CD1c-positive myeloid dendritic cell (primary cell): Measurements from ENCODE around the gene BLOC1S3.

Experiments
- DNase-seq: peaks from one replicate; pipeline ENCODE4 v3.0.0-alpha.2; 2016; ENCODE audit errors: extremely low spot score

BLOC1S3 gene

DNA sequence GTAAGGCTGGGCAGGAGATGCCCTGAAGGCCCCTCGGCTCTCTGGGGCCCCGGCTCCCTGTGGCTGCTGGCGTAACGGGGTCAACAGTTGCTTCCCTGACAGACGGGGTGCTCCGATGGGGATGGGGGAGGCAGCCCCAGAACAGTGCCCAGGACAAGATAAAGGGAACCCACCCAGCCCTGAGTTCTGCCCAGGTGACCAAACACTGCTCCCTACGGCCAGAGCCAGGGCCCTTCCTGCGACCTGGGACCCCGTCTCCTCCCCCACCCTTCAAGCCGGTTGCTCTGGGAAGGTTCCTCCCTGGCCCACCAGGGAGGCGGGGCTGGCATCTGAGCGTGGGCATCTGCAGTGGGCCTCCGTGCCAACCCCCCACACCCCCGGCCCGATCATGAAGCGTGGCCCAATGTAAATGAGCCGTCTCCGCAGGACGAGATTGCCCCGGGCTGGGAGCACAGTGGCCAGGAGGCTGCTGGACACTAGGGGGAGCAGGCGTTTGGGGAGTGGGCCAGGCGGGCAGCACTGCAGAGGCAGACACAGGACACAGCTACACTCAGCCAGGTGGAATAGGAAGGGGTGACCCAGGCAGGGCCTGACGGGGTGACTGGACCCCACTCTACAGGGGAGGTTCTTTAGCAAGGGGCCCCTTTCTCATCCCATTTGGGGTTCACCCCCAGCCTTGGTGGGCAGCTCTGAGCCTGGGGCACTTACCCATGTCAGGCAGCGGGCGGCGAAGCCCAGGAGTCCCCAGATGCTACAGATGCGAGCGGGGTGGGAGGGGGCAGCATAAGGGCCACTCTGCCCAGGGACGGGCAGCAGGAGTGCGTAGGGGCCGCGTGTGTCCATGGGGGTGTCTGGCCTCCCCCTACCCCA is 16.6 kb upstream of the BLOC1S3 start:
- DNase-seq = no peak

DNA sequence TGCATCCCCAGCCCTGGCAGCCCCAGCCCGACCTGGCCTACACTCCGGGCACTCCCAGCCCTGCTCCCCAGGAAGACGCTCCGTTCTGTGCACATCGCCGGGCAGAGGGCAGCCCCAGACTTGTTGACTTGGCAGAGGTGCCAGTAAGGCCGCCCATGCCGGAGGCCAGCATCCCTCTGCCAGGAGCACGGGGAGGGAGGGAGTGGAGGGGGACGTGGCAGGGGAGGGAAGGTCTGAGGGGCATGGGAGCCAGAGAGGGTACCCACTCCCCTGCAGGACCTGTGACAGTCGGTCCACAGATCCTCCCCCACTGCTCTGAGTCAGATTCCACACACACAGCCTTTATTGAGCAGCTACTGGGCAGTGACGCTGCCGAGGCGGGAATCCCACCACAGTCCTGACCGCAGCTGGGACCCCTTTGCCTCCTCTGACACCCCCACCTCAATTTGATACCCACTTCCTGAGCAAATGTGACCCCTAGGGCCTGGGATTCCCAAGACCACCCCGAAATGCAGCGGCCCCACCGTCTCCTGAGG is 15.9 kb upstream of the BLOC1S3 start:
- no peak for DNase-seq

DNA sequence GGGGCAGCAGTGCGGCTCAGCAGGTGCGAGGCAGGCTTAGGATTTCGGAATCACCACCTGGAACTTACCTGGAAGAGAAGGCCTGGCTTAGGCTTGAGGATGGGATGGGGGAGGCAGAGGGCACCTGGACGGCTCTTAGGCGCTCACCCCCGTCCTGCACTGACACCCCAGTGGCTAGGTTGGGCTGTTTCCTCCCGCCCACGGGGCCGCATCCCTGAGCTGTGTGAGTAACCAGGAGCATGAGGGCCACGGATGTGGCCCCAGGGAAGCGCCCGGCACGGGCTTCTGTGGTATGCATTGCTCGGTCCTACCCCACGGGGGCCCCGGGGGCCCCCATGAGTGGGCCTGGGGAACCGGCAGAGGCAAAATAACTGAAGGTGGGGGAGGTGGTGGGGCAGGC is 15.4 kb upstream of the BLOC1S3 start:
- DNase-seq = no peak

DNA sequence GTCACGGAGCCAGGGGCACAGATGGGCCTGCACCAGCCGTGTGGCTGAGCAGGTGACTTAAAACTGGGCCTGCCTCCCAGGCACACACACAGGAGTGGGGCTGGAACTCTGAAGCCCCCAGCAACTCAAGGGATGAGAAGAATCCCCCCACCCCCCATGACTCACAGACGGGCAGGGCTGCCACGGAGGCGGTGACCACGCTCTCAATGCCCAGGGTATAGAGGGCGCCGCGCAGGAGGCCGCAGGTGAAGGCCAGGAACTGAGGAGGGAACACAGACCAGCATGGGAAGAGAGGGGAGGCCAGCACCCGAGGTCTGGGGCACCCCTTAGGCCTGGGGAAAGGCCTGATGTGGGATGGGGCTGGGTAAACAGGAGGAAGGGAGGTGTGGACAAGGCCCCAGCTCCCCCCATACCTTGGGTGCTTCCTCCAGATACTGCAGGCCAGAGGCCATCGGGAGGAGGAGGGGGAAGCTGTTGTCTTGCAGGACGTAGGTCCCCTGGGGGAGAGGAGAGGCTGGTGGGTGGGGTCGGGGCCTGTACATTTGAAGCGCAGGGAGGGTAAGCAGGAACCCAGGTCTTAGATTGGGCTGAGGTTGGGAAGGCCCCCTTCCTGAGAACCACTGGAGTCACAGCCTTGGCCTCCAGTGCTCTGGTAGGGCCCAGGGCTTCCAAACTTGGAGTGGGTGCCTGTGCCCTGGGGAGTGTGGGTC is 14.7 kb upstream of the BLOC1S3 start:
- DNase-seq = no peak

DNA sequence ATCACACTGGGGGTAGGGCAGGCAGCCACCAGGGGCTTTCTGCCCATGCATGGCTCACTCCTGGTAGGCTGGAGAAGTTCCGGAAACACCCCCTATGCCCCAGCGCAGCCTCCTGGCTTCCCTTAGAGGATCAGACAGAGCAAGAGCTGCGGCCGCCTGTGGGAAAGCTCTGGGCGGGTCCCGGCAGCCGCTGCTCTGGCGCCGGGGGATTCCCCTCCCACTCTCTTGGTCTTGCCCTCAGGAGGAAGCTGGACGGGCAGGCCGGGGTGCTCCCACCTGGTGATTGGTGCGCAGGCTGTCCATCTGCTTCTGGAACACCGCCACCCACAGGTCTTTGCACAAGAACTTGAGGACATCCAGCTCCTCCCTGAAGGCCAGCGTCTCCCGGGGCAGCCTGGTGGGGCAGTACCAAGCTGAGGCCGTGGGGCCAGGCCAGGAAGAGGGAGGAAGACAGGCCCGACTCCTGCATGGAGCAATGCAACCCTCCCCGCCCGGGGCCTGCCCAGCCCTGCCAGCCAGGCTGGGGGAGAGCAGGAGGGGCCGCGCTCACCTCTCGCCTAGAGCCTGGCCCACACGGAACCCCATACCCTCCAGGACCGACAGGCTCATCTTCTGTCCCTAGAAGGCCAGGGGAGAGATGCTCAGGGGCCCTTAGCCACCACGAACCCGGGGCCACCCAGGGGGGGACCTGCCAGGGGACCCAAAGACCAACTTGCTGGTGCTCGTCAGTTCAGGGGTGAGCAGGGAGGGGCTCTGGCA is 13.8 kb upstream of the BLOC1S3 start:
- peak; percentile 92 for DNase-seq

DNA sequence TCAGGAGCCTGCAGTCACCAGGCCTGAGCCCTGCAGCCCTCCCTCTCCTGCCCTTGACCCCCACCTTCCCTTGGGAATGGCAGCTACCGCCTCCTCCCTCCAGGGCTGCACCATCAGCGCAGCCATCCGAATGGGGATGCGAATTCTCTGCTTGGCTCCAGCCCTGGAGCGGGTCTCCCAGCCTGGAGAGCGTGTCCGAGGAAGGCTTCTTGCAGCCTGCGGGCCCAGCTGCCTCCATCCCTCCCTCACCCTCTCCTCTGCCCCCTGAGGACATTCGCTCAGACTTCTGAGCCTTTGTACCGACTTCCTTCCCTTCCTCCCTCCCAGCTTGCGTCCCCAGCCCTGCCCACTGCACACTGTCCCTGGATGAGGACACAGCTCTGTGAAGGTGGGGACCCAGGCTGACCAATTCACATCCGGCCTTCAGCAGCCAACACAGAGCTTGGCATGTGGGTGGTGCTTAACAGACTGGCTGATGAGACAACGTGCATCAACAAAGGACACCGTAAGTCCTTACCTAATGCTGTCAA is 11.8 kb upstream of the BLOC1S3 start:
- no peak for DNase-seq

DNA sequence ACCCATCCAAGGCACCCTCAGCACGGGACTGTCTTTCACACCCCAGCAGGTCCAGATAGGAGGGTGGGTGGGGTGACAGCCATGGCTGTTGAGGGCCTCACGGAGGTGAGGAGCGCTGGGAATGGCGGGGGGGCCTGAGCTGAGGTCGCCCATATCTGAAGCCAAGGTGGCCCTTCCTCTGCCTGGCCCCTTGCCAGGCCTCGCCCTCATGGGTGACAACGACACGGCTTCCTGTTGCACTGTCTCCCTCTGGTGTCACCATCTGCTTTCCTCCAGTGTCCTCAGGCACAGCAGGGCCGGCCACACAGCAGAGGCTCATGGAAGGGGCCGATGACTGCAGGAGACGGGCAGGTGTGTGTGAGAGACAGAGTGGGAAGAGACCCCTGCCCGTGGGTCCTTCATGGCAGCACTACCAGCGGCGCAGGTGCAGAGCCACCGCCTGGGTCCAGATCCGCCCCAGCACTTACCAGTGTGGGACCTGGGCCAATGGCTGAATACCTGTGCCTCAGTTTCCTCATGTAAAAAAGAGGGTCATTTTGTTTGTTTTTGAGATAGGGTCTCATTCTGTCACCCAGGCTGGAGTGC is 9.7 kb upstream of the BLOC1S3 start:
- DNase-seq = no peak

DNA sequence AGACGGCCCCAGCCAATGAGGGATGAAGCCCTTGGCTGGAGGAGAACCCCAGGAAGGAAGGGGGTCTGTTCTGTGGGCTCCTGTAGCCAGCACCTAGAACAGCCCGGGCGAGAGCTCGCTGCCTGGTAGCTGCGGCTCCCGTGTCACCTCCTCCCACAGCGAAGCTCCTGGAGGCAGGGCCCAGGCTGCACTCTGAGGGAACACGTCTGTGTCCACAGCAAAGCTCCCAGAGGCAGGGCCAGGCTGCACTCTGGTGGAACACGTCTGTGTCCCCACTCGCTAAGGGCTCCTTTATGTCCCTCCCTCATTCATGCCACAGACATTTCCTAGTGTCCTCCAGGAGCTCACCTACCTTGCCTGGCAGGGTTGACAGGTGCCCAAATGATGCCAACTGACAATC is 9.0 kb upstream of the BLOC1S3 start:
- no peak for DNase-seq

DNA sequence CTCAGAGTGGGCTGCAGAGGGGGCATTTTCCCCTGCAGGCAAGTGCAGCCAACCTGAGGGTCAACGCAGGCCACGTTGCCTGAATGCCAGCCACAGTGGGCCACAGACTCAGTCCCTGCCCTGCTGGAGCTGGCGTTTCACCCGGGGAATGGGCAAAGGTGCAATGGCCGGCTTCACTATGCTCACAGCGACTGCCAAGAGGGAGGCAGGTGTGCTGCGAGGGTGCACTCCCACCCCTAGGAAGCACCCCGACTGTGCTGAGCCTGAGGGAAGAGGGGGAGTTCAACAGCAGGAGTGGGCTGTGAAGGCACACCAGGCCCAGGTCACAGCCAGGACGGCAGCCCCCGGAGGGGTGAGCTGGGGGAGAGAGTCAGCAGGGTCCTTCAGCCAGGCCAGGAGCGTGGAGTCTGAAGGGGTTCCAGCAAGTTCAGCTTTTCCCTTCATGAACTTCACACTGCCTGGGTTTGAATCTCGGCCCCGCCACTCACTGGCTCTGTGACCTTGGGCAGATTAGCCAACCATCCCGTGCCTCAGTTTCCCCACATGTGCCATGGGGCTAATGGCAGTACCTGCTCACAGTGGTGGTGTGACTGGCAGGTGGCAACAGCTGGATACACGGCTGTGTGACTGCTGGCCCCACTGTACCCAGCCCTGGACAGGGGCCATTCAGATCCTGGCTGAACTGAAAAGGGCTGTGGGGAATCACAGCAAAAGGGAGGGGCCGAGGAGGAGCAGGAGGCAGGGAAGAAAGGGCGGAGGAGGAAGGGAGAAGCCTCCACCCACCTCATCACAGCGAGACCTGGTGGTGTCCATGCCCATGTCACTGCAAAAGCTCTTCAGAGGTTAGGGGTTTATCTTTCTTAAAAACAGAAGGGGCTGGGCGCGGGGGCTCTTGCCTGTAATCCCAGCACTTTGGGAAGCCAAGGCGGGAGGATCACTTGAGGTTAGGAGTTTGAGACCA is 8.2 kb upstream of the BLOC1S3 start:
- no peak for DNase-seq

DNA sequence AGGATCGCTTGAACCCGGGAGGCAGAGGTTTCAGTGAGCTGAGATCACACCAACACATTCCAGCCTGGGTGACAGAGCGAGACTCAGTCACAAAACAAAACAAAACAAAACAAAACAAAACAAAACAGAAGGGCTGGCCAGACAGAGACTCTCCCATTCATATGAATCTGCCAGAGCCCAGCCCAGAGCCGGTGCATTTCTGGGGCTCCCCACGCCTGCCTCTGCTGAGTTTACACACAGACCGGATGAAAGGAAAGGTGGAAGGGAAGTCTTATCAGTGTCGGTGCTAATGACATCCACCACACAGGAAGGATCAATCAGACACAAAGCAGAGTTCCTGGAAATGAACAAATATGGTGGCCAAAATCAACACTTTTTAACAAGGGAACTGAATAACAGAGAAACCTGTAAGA is 7.4 kb upstream of the BLOC1S3 start:
- no peak for DNase-seq

DNA sequence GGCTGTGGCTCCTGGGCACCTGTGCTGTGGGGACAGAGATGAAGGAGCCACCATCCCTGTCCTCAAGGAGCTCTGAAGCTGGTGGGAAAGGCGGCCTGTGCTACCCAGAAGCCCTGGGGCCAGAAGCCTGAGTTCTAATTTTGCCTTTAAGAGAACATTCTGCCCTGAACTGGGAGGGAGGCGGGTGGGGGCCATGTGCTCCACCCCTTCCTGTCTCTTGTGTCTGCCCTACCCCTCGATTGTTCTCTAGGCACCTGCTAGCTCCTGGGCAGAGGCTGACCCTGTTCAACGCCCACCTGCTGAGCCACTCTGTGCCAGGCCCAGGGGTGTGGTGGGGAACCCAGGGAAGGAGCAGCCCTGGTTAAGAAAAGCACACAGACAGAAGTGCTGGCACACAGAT is 6.4 kb upstream of the BLOC1S3 start:
- no peak for DNase-seq

DNA sequence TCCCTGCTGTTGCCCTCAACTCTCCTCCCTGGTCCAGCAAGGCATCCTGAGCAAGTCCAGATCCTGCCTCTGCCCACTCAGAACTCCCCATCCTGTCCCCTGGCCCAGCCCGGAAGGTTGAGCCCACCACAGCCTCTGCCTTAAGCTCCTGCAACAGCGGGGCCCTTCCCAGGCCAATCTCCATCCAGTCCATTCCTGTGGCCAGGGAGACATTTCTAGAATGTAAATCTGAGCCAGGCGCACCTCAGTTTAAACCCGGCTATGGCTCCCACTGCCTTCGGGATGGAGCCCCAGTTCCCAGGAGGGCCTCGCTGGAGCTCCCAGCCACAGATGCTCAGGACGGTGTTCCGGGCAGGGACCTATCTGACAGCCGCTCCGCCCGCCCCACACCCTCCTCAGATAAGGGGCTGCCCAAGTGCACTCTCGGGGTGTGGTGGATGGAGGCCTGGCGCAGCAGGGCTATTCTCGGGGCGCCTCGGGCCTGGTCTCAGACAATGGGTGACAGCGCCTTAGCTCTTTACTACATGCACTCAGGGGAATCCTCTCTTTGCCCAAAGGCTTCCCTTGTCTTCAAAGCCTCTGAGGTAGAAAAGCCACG is 5.9 kb upstream of the BLOC1S3 start:
- no peak for DNase-seq

DNA sequence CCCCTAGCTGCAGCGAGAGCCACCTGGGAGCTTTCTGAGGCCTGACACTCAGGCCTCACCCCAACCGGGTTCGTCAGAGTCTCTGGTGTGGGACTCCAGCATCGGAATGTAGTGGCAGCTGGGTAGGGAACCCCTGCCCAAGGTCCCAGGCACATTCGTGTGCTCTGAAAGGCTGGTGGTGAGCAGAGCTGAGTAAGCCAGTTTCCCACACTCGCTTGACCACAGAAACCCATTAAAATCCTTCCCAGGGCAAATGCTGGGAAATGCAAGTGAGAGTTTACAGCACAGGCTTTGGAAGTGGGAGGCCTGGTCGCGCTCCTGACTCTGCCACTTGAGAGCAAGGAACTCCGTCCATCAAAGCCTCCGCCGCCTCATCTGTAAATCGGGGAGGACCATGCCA is 4.8 kb upstream of the BLOC1S3 start:
- no peak for DNase-seq

DNA sequence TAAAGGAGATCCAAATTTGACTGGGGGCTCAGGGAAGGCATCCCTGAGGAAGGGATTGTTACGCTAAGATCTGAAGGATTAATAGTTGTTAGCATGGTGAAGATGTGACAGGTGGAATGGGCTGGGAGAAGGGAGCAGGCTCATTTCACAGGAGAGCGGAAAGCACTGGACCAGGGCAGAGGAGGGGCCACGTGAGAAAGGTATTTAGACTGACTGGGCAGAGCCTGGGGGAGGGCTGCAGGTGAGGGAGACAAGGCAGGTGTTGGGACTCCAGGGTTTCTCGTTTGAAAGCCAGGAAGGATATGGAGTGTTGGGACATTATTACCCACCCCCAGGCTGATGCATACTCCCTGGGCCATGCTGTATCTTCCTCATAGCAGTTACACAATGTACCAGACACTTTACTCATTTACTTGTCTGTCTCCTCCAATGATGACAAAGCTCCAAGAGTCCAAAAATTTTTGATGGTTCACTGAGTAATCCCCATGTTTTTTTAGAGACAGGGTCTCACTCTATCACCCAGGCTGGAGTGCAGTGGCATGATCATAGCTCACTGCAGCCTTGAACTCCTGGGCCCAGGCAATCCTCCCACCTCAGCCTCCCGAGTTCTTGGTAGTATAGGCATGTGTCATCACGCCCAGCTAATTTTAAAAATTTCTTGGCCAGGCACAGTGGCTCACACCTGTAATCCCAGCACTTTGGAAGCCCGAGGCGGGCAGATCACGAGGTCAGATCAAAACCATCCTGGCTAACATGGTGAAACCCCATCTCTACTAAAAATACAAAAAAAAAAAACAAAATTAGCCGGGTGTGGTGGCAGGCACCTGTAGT is 2.9 kb upstream of the BLOC1S3 start:
- no peak for DNase-seq

DNA sequence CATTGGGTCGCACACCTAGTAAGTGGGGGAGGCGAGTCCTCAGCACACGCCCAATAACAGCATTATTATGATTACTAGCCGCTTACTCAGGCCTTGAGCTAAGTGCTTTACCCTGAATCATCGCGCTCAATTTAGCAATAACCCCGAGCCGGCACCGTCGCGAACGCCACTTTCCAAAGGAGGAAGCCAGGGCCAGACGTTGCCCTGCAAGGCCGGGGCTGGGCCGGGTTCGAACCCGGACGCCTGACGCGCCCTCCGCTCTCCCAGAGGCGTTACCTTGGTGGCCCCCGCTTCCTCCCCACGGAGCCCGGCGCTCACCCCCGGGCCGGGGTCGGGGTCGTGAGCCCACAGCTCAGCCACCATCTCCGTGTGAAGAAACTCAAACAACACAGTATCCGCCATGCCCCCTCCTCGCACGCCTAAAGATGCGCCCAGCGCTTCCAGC is 745 bp upstream of the BLOC1S3 start, which contains the start of gene TRAPPC6A:
TRAPPC6A (minus strand) TSS at position 421 of the 445 bp plus-strand sequence; CDS start at position 402, 19 bp downstream.
- peak; percentile 90 for DNase-seq

DNA sequence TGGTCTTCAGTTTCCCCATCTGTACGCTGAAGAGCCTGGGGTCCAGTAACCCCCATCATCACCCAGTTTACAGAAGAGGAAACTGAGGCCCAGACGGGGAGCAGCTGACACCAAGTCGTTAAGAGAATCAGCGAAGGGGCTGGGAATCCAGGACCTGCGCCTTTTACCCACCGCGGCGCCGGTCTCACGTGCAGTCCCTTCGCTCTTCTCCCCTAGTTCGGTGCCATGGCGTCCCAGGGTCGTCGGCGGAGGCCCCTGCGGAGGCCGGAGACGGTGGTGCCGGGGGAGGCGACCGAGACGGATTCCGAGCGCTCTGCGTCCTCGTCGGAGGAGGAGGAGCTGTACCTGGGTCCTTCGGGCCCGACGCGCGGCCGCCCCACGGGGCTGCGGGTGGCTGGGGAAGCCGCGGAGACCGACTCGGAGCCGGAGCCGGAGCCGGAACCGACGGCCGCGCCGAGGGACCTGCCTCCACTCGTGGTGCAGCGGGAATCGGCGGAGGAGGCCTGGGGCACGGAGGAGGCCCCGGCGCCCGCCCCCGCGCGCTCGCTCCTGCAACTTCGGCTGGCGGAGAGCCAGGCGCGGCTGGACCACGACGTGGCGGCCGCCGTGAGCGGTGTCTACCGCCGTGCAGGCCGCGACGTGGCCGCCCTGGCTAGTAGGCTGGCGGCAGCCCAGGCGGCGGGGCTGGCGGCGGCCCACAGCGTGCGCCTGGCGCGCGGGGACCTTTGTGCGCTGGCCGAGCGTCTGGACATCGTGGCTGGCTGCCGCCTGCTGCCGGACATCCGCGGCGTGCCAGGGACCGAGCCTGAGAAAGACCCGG is 698 bp downstream of the BLOC1S3 start:
- peak; percentile 57 for DNase-seq

DNA sequence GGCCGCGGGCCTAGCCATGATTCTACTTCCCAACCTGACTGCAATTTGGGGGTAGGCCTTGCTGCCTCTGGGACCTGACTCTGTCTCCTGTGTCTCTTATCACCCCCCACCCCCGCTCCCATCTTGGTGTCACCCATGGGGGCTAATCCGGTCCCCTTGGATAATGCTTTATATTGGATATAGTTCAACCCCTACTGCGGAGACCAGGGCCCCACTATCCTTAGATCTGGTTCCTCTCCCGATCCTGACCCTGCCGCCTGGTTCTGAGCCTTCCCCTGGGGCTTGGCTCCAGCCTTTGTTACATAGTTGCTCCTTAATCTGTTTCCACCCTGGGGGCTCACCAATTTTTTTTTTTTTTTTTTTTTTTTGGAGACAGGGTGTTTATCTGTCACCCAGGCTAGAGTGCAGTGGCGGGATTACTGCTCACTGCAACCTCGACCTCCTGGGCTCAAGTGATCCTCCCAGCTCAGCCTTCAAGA is 1.3 kb downstream of the BLOC1S3 start:
- DNase-seq = no peak

DNA sequence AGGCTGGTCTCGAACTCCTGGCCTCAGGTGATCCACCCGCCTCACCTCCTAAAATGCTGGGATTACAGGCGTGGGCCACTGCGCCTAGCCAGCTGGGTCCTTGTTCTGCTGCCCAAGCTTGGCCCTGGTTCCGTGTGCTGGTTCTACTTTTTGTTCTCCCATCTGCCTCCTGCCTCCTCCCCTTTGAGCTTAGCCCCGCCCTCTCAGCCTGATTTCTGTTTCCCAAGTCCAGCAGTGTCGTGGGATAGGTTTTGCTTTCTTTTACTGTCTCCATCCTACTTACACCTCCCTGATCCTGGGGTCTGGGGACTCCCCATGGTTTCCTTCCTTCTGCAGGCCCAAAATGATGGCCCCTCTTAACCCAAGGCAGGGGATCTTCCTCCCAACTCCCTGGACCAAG is 2.4 kb downstream of the BLOC1S3 start:
- DNase-seq = no peak
